OCI-LY3 (cell line): ENCODE results near the gene SSBP4.

Source experiments
- H2AFZ ChIP-seq: fragments of 200-600, 300-600 bp; shearing (Covaris generic); 2 replicates; pipeline ENCODE4 v1.6.0; 2014; ENCODE audit warnings: antibody characterized with exemption, low read depth, low read length
- H3K27ac ChIP-seq: fragments of 200-600, 300-600 bp; sonication (generic); 2 replicates; pipeline ENCODE4 v1.5.1; 2014; ENCODE audit warnings: mild to moderate bottlenecking, low read length, moderate library complexity, mixed read lengths
- H3K27me3 ChIP-seq: fragments of 200-600, 300-600 bp; sonication (generic); 2 replicates; pipeline ENCODE4 v1.6.1; 2014; ENCODE audit warnings: low read depth, low read length, mixed read lengths
- H3K36me3 ChIP-seq: fragments of 200-600, 300-600 bp; sonication (generic); replicated peaks from 2 replicates; pipeline ENCODE3; 2014; ENCODE audit warnings: low read depth, low read length, mixed read lengths
- H3K4me1 ChIP-seq: fragments of 300-600, 200-600 bp; sonication (generic); 2 replicates; pipeline ENCODE4 v1.6.1; 2014; ENCODE audit warnings: low read length, mixed read lengths
- H3K4me2 ChIP-seq: fragments of 200-600, 300-600 bp; sonication (generic); 2 replicates; pipeline ENCODE4 v1.6.1; 2014; ENCODE audit warnings: low read length, mixed read lengths
- H3K4me3 ChIP-seq: fragments of 300-600, 200-600 bp; sonication (generic); 2 replicates; pipeline ENCODE4 v1.5.1; 2014; ENCODE audit warnings: antibody characterized with exemption, mild to moderate bottlenecking, low read length, moderate library complexity
- H3K79me2 ChIP-seq: fragments of 300-600, 200-600 bp; shearing (Covaris generic); 2 replicates; pipeline ENCODE4 v1.6.1; 2014; ENCODE audit warnings: mild to moderate bottlenecking, low read length, mixed read lengths
- H3K9ac ChIP-seq: fragments of 300-600, 200-600 bp; shearing (Covaris generic); 2 replicates; pipeline ENCODE4 v1.6.0; 2014; ENCODE audit warnings: mild to moderate bottlenecking, low read length, moderate library complexity
- H3K9me3 ChIP-seq: fragments of 200-600, 300-600 bp; shearing (Covaris generic); 2 replicates; pipeline ENCODE4 v1.6.1; 2014; ENCODE audit warnings: low read length, mixed read lengths; ENCODE audit not compliant: insufficient read depth
- H4K20me1 ChIP-seq: fragments of 200-600, 300-600 bp; sonication (generic); 2 replicates; pipeline ENCODE4 v1.6.1; 2016; ENCODE audit warnings: low read length, mixed read lengths; ENCODE audit not compliant: insufficient read depth
- CTCF ChIP-seq: fragments of 200-600, 300-600 bp; sonication (generic); IDR thresholded peaks from 2 replicates; pipeline ENCODE4 v1.5.1; 2014; ENCODE audit warnings: antibody characterized with exemption, low read length, low read depth
- EZH2phosphoT487 ChIP-seq: fragments of 200-600 bp; shearing (Covaris generic); IDR thresholded peaks from 2 replicates; pipeline ENCODE4 v1.6.1; 2018; ENCODE audit warnings: antibody characterized with exemption, mixed run types, low read depth

The SSBP4 gene

GRCh38 chr19:18483119-18483890, 64.1 kb downstream of the SSBP4 start:
- Histone ChIP-seq H3K27ac (no peak overlapping the region), H3K9me3 (no peaks in the 10 kb centered on the region), H3K4me2 (no peak overlapping the region), H3K36me3 (no peaks in the 10 kb centered on the region), H3K9ac (no peak overlapping the region), H4K20me1 (peaks cover 93% of the 10 kb centered on the region), H3K4me1 (peaks cover 19% of the 10 kb centered on the region), H2AFZ (no peak overlapping the region), H3K79me2 (peaks cover 98% of the 10 kb centered on the region), H3K27me3 (no peaks in the 10 kb centered on the region), H3K4me3 (no peak overlapping the region)
- TF ChIP-seq EZH2phosphoT487 = no peak
- no peak for TF ChIP-seq CTCF
